HepG2 (cell line): ENCODE data around the gene PIH1D2. TPM values are rescaled to one million over a fixed set of nuclear protein-coding genes. Genes with fewer than 3 reads are reported as not detected.

ENCODE experiments used
- ATAC-seq: fragments of 200-7000 bp; cut with Tn5 transposase; 3 replicates; pipeline ENCODE4 v1.9.1; 2020; ENCODE audit warnings: mild to moderate bottlenecking, moderate library complexity
- BruUV-seq: library from RNA; stranded (reverse); fragments of 400-500 nt; replicated peaks from 2 replicates; lab custom pipeline; 2021; lab: Mats Ljungman, UMichigan
- CTCF ChIA-PET: fragments of 300-600 bp; formaldehyde crosslinking; extraction: SDS; loops from one replicate; lab custom pipeline; 2021; ENCODE audit warnings: low total read pairs, inconsistent platforms, low intra/inter-chr PET ratio; lab: Yijun Ruan, JAX
- POLR2A ChIA-PET: fragments of 350-600 bp; sonication (Branson Sonifier 250); formaldehyde crosslinking; loops from one replicate; lab custom pipeline; 2020; ENCODE audit warnings: antibody characterized with exemption, inconsistent platforms; lab: Yijun Ruan, JAX
- DNase-seq: peaks from one replicate; pipeline ENCODE4 v3.0.0-alpha.2; 2015; ENCODE audit warnings: low spot score
- FAIRE-seq: peaks from 3 replicates; lab custom pipeline; 2011; peaks lifted over from hg19 to GRCh38; lab: Jason Lieb, UNC
- H2AFZ ChIP-seq: one replicate; pipeline ENCODE4 v1.6.1; 2011; ENCODE audit warnings: low read length, inconsistent platforms
- H3K27ac ChIP-seq: fragments of 300-600 bp; 3 replicates; pipeline ENCODE4 v1.8.0; 2011; ENCODE audit warnings: mixed run types, mild to moderate bottlenecking, mixed read lengths, low read length, inconsistent platforms; ENCODE audit not compliant: insufficient read depth; ENCODE audit errors: extremely low read length
- H3K27me3 ChIP-seq, 2 experiments: fragments of 200-600 bp in 1 of 2; 2 replicates in 1 of 2; 3 replicates in 1 of 2; pipeline versions ENCODE4 v1.6.0 to v1.8.0; 2011; ENCODE audit warnings: low read length in 2 of 2, mild to moderate bottlenecking in 2 of 2, moderate library complexity in 2 of 2, inconsistent platforms in 1 of 2; ENCODE audit not compliant: insufficient read depth in 2 of 2, control insufficient read depth in 1 of 2
- H3K36me3 ChIP-seq, 2 experiments: fragments of 200-600 bp in 1 of 2; replicated peaks in 1 of 2; 2 replicates in 1 of 2; 3 replicates in 1 of 2; pipeline versions ENCODE4 v1.5.1 to v1.8.0; 2011; ENCODE audit warnings: low read length in 2 of 2, inconsistent platforms in 1 of 2; ENCODE audit not compliant: insufficient read depth in 2 of 2, control insufficient read depth in 1 of 2
- H3K4me1 ChIP-seq: 2 replicates; pipeline ENCODE4 v1.5.1; 2012; ENCODE audit warnings: low read length, inconsistent platforms; ENCODE audit not compliant: insufficient read depth
- H3K4me2 ChIP-seq: 2 replicates; pipeline ENCODE4 v1.6.0; 2011; ENCODE audit warnings: low read depth, low read length, inconsistent platforms
- H3K4me3 ChIP-seq, 3 experiments: fragments of 200-600 bp in 1 of 3; sonication (generic), shearing (Covaris generic) in 1 of 3; replicated peaks in 1 of 3; 2 replicates each; pipeline ENCODE4 v1.5.1; 2011 to 2016; ENCODE audit warnings: low read length in 3 of 3, inconsistent platforms in 2 of 3, low read depth in 2 of 3, mild to moderate bottlenecking in 2 of 3, control low read depth in 1 of 3, mixed read lengths in 1 of 3; ENCODE audit not compliant: insufficient read depth in 1 of 3
- H3K79me2 ChIP-seq: one replicate; pipeline ENCODE4 v1.6.1; 2011; ENCODE audit warnings: low read length, inconsistent platforms; ENCODE audit not compliant: insufficient read depth
- H3K9ac ChIP-seq: 2 replicates; pipeline ENCODE4 v1.6.0; 2011; ENCODE audit warnings: mild to moderate bottlenecking, low read depth, low read length, inconsistent platforms; ENCODE audit not compliant: insufficient read depth
- H3K9me3 ChIP-seq: 2 replicates; pipeline ENCODE4 v1.5.1; 2012; ENCODE audit warnings: mild to moderate bottlenecking, low read length
- H4K20me1 ChIP-seq: 2 replicates; pipeline ENCODE4 v1.6.0; 2011; ENCODE audit warnings: inconsistent platforms, mild to moderate bottlenecking, low read length, moderate library complexity; ENCODE audit not compliant: insufficient read depth
- FOXP1 ChIP-seq, 2 experiments: fragments of 450-650 bp in 1 of 2; IDR thresholded peaks; 2 replicates each; pipeline ENCODE4 v1.6.1; 2017 to 2018; ENCODE audit warnings: antibody characterized with exemption in 1 of 2
- ISX ChIP-seq: sonication (generic); formaldehyde crosslinking; conservative IDR thresholded peaks from 2 replicates; pipeline ENCODE4 v1.5.0; 2020; ENCODE audit warnings: missing genetic modification reagents
- PHF5A ChIP-seq: IDR thresholded peaks from one replicate; pipeline ENCODE4 v1.6.1; 2018; ENCODE audit warnings: low read depth, missing genetic modification reagents; ENCODE audit not compliant: unreplicated experiment
- SRY ChIP-seq: sonication (generic); formaldehyde crosslinking; IDR thresholded peaks from 2 replicates; pipeline ENCODE4 v1.8.0; 2022; ENCODE audit warnings: mild to moderate bottlenecking, missing genetic modification reagents
- TCF12 ChIP-seq, 2 experiments: fragments of 450-650 bp in 1 of 2; sonication (generic) in 1 of 2; formaldehyde crosslinking in 1 of 2; IDR thresholded peaks; 2 replicates each; pipeline versions ENCODE4 v1.6.1 to v1.8.0; 2017 to 2022; ENCODE audit warnings: antibody characterized with exemption in 1 of 2, mild to moderate bottlenecking in 1 of 2, missing genetic modification reagents in 1 of 2, moderate library complexity in 1 of 2
- TCF7 ChIP-seq: sonication (generic); IDR thresholded peaks from 2 replicates; pipeline ENCODE4 v1.6.1; 2016; ENCODE audit warnings: antibody characterized with exemption, low read depth
- ZNF530 ChIP-seq: sonication (generic); formaldehyde crosslinking; IDR thresholded peaks from 2 replicates; pipeline ENCODE4 v1.5.0; 2020; ENCODE audit warnings: low read depth, mild to moderate bottlenecking, missing genetic modification reagents
- ZNF607 ChIP-seq: sonication (generic); formaldehyde crosslinking; IDR thresholded peaks from 2 replicates; pipeline ENCODE4 v1.5.1; 2020; ENCODE audit warnings: missing genetic modification reagents, mild to moderate bottlenecking, borderline replicate concordance
- ZSCAN31 ChIP-seq: sonication (generic); formaldehyde crosslinking; IDR thresholded peaks from 2 replicates; pipeline ENCODE4 v1.5.0; 2020; ENCODE audit warnings: low read depth, mild to moderate bottlenecking, missing genetic modification reagents
- WGBS: methylation state at CpG from one replicate; pipeline ENCODE4 v1.1.6; 2017; ENCODE audit warnings: low lambda C conversion rate; 5-methylcytosine and 5-hydroxymethylcytosine counted together
- in situ Hi-C: cut with HindIII; loops from 2 replicates; pipeline ENCODE4 v1.10.0; 2017; ENCODE audit warnings: low pct_unique_long_range_greater_than_20kb; ENCODE audit not compliant: extremely low pct_ligation_motif_present
- intact Hi-C: fragments of 100-400 bp; cut with micrococcal nuclease; formaldehyde crosslinking; loops from one replicate; pipeline ENCODE4 v1.10.0; 2022; ENCODE audit not compliant: unreplicated experiment
- polyA plus RNA-seq, 8 experiments: library from polyadenylated mRNA; depleted of rRNA in 3 of 8; stranded (reverse) in 7 of 8; unstranded in 1 of 8; fragments of >200 nt; fragmentation: Illumina TruSeq in 4 of 8; extraction: Trizol in 4 of 8; gene quantifications; 2 replicates each; pipeline versions ENCODE4 v1.2.1 to v1.2.3, GENCODE V29; 2011 to 2016; ENCODE audit warnings: low read depth in 4 of 8, missing spikeins in 1 of 8, mixed read lengths in 1 of 8; ENCODE audit not compliant: insufficient read depth in 1 of 8
- total RNA-seq, 5 experiments: library from RNA; depleted of rRNA; stranded (reverse); fragments of >200 nt; fragmentation: Illumina TruSeq; extraction: Trizol; gene quantifications; 2 replicates each; pipeline ENCODE4 v1.2.3, GENCODE V29; 2016; ENCODE audit warnings: low read depth in 1 of 5
- TF ChIP-seq, protein P1 (sequence below): IDR thresholded peaks from 2 replicates; pipeline ENCODE4 v1.6.1; 2016; ENCODE audit warnings: low read depth
- TF ChIP-seq, protein P2 (sequence below), 2 experiments: fragments of 450-650 bp in 1 of 2; sonication (generic) in 1 of 2; formaldehyde crosslinking in 1 of 2; IDR thresholded peaks; 2 replicates each; pipeline versions ENCODE4 v1.6.1 to v1.8.0; 2016 to 2022; ENCODE audit warnings: antibody characterized with exemption in 1 of 2, mild to moderate bottlenecking in 1 of 2, missing genetic modification reagents in 1 of 2

PIH1D2 gene
- total and polyA plus RNA-seq, 2 of the 13 experiments (the other 11 are each of a cell fraction or from before 2014, with no cell fraction given), result 0.49 to 2.7 TPM

DNA sequence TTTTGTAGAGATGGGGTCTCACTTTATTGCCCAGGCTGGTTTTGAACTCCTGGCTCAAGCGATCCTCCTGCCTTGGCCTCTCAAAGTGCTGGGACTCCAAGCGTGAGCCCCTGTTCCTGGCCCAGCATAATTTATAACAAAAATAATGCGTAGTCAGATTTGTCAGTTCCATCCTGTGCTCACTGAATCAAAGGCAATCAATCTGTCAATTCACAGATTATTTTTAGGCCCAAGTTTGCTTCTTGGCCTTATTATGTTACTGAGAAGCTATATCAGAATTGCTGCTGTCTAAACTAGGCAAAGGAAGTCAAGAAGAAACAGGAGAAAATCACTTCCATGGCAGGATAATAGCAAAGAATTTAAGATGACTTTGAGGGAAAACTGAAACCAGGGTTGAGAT is 39.9 kb downstream of the PIH1D2 start (continued):
- TF ChIP-seq ZNF530 (CRISPR knock-in tag), result no peak
- no peak for TF ChIP-seq ISX (CRISPR knock-in tag)
- no peak for TF ChIP-seq TCF7
- TF ChIP-seq FOXP1 (IDR thresholded peaks at IDR 0.05), result no peak
- TF ChIP-seq FOXP1 (CRISPR knock-in tag; IDR thresholded peaks at IDR 0.05), result no peak
- TF ChIP-seq ZNF607 (CRISPR knock-in tag), result no peak
- TF ChIP-seq SRY (CRISPR knock-in tag), result no peak
- TF ChIP-seq, protein P1, sequence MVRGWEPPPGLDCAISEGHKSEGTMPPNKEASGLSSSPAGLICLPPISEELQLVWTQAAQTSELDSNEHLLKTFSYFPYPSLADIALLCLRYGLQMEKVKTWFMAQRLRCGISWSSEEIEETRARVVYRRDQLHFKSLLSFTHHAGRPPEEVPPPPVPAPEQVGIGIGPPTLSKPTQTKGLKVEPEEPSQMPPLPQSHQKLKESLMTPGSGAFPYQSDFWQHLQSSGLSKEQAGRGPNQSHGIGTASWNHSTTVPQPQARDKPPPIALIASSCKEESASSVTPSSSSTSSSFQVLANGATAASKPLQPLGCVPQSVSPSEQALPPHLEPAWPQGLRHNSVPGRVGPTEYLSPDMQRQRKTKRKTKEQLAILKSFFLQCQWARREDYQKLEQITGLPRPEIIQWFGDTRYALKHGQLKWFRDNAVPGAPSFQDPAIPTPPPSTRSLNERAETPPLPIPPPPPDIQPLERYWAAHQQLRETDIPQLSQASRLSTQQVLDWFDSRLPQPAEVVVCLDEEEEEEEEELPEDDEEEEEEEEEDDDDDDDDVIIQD (CRISPR knock-in tag), result no peak
- TF ChIP-seq ZSCAN31 (CRISPR knock-in tag), result no peak
- no peak for TF ChIP-seq PHF5A (CRISPR knock-in tag)

DNA sequence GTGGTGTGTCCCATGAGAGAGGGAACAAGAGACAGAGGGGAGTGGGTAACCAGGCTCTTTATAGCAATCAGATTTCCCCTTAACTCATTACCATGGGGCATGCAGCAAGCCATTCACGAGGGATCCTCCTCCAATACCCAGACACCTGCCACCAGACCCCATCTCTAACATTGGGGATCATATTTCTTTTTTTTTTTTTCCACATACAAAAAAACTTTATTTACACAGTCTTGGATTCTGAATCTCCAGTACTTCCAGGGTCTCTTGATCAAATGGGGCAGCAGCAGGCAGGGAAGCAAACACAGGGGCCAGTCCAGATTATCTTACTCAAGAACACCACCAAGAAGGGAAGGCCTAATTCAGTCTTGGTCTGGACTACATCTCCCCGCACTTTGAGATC is 44.4 kb downstream of the PIH1D2 start:
- Histone ChIP-seq H3K4me3 (no peak overlapping the region), H3K9me3 (no peaks in the 10 kb centered on the region), H3K4me1 (peaks cover 2% of the 10 kb centered on the region), H3K4me2 (no peak overlapping the region), H3K36me3 (peaks cover 10 to 47% of the 10 kb centered on the region in 2 experiments; a peak in 4 of 5 replicates), H3K9ac (no peak overlapping the region), H3K27ac (no peak overlapping the region), H4K20me1 (no peaks in the 10 kb centered on the region), H3K27me3 (no peaks in the 10 kb centered on the region; a peak in 2 of 5 replicates), H3K79me2 (peaks cover 15% of the 10 kb centered on the region), H2AFZ (no peak overlapping the region)
- FAIRE-seq (no peak), ATAC-seq (no peak), DNase-seq (no peak)
- CTCF ChIA-PET, result no interaction called here
- TF ChIP-seq, protein P2, sequence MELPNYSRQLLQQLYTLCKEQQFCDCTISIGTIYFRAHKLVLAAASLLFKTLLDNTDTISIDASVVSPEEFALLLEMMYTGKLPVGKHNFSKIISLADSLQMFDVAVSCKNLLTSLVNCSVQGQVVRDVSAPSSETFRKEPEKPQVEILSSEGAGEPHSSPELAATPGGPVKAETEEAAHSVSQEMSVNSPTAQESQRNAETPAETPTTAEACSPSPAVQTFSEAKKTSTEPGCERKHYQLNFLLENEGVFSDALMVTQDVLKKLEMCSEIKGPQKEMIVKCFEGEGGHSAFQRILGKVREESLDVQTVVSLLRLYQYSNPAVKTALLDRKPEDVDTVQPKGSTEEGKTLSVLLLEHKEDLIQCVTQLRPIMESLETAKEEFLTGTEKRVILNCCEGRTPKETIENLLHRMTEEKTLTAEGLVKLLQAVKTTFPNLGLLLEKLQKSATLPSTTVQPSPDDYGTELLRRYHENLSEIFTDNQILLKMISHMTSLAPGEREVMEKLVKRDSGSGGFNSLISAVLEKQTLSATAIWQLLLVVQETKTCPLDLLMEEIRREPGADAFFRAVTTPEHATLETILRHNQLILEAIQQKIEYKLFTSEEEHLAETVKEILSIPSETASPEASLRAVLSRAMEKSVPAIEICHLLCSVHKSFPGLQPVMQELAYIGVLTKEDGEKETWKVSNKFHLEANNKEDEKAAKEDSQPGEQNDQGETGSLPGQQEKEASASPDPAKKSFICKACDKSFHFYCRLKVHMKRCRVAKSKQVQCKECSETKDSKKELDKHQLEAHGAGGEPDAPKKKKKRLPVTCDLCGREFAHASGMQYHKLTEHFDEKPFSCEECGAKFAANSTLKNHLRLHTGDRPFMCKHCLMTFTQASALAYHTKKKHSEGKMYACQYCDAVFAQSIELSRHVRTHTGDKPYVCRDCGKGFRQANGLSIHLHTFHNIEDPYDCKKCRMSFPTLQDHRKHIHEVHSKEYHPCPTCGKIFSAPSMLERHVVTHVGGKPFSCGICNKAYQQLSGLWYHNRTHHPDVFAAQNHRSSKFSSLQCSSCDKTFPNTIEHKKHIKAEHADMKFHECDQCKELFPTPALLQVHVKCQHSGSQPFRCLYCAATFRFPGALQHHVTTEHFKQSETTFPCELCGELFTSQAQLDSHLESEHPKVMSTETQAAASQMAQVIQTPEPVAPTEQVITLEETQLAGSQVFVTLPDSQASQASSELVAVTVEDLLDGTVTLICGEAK (IDR thresholded peaks at IDR 0.05), result peak; percentile 19; the same call in 1 of the 2 replicates
- TF ChIP-seq, protein P2 (CRISPR knock-in tag; IDR thresholded peaks at IDR 0.05), result peak; percentile 63; the same call in 1 of the 2 replicates
- TF ChIP-seq TCF12 (IDR thresholded peaks at IDR 0.05) (no peak), TCF12 (CRISPR knock-in tag; IDR thresholded peaks at IDR 0.05) (no peak)
- no TSS peak for BruUV-seq
- POLR2A ChIA-PET, result no interaction called here
- WGBS, result 89% methylated on average over 2 of the region's 2 CpGs
- in situ Hi-C loops, result no loop called here
- intact Hi-C loops, result loop anchor here (5.0 to 10.0 kb wide), 2 partner anchors 43 to 95 kb away; partner anchors contain the start of genes DIXDC1, NKAPD1 and PIH1D2
